Ascending aorta (tissue), 2 donors: Measurements from ENCODE around the gene SPTBN5. TPM values are rescaled to one million over a fixed set of nuclear protein-coding genes. Genes with fewer than 3 reads are reported as not detected.

ENCODE experiments used
- DNase-seq, 2 donors: peaks; one replicate each; pipeline ENCODE4 v3.0.0-alpha.2; 2019; ENCODE audit warnings: low spot score in 2 of 2
- H3K27ac ChIP-seq, 2 donors: fragments of 200-600 bp; sonication (generic); one replicate each; pipeline ENCODE4 v1.5.1; 2016 to 2017; ENCODE audit warnings: mild to moderate bottlenecking in 1 of 2
- H3K27me3 ChIP-seq: fragments of 200-600 bp; sonication (generic); one replicate; pipeline ENCODE4 v1.5.1; 2017
- H3K36me3 ChIP-seq, 2 donors: fragments of 200-600 bp; sonication (generic); one replicate each; pipeline ENCODE4 v1.5.1; 2016
- H3K4me1 ChIP-seq, 2 donors: fragments of 200-600 bp; sonication (generic); one replicate each; pipeline ENCODE4 v1.5.1; 2016 to 2017; ENCODE audit warnings: mild to moderate bottlenecking in 1 of 2
- H3K4me3 ChIP-seq, 2 donors: fragments of 200-600 bp; sonication (generic); one replicate each; pipeline ENCODE4 v1.5.1; 2016 to 2017; ENCODE audit warnings: mild to moderate bottlenecking in 1 of 2
- H3K9me3 ChIP-seq, 2 donors: fragments of 200-600 bp; sonication (generic); one replicate each; pipeline ENCODE4 v1.5.1; 2016
- intact Hi-C: fragments of 100-400 bp; cut with DNase I; formaldehyde crosslinking; loops from one replicate; pipeline ENCODE4 v1.15.1; 2023
- total RNA-seq: library from RNA; depleted of rRNA; stranded (reverse); fragments of >200 nt; gene quantifications from one replicate; pipeline ENCODE4 v1.1.0, GENCODE V29; 2016
- TF ChIP-seq, protein P1 (sequence below), 3 experiments: fragments of 200-600 bp in 2 of 3; fragments of 450-650 bp in 1 of 3; sonication (generic) in 2 of 3; IDR thresholded peaks; one replicate each; pipeline ENCODE4 v1.5.1; 2016 to 2019; ENCODE audit warnings: antibody characterized with exemption in 3 of 3, mild to moderate bottlenecking in 1 of 3, moderate library complexity in 1 of 3

Gene SPTBN5
- total RNA-seq, 1 donor from 2014 or later, result 1.5 TPM

GRCh38 chr15:41849204-41849603 lies 44.6 kb downstream of the SPTBN5 start:
- DNase-seq, result no peak

DNA sequence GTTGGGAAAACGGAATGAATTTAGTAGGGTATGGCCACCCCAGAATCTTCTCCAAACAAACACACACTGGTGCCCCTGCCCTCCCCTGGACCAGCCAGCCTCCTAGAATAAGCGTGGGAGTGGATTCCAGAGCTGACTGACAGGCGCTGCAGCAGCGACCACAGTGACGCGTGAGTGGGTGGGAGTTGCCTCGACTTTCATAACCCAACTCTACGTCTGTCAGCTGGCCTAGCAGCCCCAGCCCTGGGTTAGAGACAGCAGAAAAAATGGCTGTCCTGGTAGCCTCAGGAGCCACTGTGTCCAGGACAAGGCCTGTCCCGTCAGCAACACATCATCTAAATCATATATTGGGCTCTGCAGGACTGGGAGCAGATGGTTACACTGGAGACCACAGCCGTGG lies 45.2 kb downstream of the SPTBN5 start:
- H3K36me3 ChIP-seq, result peaks cover 28 to 41% of the 10 kb centered on the region in 2 donors
- intact Hi-C loops, result no loop called here
- no peaks in the 10 kb centered on the region for H3K9me3 ChIP-seq
- no peak overlapping the region for H3K4me3 ChIP-seq
- no peak overlapping the region for H3K27ac ChIP-seq
- no peaks in the 10 kb centered on the region for H3K4me1 ChIP-seq
- H3K27me3 ChIP-seq, result no peaks in the 10 kb centered on the region
- TF ChIP-seq, protein P1, sequence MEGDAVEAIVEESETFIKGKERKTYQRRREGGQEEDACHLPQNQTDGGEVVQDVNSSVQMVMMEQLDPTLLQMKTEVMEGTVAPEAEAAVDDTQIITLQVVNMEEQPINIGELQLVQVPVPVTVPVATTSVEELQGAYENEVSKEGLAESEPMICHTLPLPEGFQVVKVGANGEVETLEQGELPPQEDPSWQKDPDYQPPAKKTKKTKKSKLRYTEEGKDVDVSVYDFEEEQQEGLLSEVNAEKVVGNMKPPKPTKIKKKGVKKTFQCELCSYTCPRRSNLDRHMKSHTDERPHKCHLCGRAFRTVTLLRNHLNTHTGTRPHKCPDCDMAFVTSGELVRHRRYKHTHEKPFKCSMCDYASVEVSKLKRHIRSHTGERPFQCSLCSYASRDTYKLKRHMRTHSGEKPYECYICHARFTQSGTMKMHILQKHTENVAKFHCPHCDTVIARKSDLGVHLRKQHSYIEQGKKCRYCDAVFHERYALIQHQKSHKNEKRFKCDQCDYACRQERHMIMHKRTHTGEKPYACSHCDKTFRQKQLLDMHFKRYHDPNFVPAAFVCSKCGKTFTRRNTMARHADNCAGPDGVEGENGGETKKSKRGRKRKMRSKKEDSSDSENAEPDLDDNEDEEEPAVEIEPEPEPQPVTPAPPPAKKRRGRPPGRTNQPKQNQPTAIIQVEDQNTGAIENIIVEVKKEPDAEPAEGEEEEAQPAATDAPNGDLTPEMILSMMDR (IDR thresholded peaks at IDR 0.05), result no peak
- DNase-seq, result no peak

More at GRCh38 chr15:41849204-41849603, 44.6 kb downstream of the SPTBN5 start:
- Histone ChIP-seq H3K36me3 (peaks cover 28 to 40% of the 10 kb centered on the region in 2 donors), H3K27ac (no peak overlapping the region), H3K4me1 (no peaks in the 10 kb centered on the region), H3K9me3 (no peaks in the 10 kb centered on the region), H3K4me3 (no peak overlapping the region), H3K27me3 (no peaks in the 10 kb centered on the region)
- TF ChIP-seq, protein P1 (IDR thresholded peaks at IDR 0.05), result no peak
- intact Hi-C loops, result no loop called here

GRCh38 chr15:41847981-41848380 lies 45.9 kb downstream of the SPTBN5 start:
- TF ChIP-seq, protein P1 (IDR thresholded peaks at IDR 0.05), result no peak
- no peak overlapping the region for H3K27ac ChIP-seq
- H3K4me3 ChIP-seq, result no peak overlapping the region
- peaks cover 28 to 47% of the 10 kb centered on the region in 2 donors for H3K36me3 ChIP-seq
- no peaks in the 10 kb centered on the region for H3K9me3 ChIP-seq
- no peaks in the 10 kb centered on the region for H3K4me1 ChIP-seq
- no peaks in the 10 kb centered on the region for H3K27me3 ChIP-seq
- DNase-seq, result no peak
- intact Hi-C loops, result no loop called here

DNA sequence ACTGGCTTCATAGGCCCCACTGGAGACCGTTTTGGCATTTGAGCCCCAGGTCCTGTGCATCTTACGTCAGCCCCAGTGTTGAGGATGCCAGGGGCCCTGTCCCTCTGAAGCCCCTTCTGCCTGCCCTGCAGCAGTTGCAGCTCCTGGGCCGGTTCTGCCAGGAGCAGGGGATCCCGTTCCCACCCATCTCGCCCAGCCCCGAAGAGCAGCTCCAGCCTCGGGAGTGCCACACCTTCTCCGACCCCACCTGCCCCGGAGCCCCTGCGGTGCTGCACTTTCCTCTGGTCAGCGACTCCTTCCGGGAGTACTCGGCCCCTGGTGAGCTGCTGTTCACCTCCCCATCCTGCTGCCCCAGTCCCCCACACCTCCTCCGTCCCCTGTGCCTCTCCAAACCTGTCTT lies 46.6 kb downstream of the SPTBN5 start:
- Histone ChIP-seq H3K4me1 (no peaks in the 10 kb centered on the region), H3K4me3 (no peak overlapping the region), H3K27ac (no peak overlapping the region), H3K27me3 (no peaks in the 10 kb centered on the region), H3K36me3 (peaks cover 29 to 51% of the 10 kb centered on the region in 2 donors), H3K9me3 (no peaks in the 10 kb centered on the region)
- TF ChIP-seq, protein P1 (IDR thresholded peaks at IDR 0.05), result no peak
- intact Hi-C loops, result no loop called here
- DNase-seq, result no peak

DNA sequence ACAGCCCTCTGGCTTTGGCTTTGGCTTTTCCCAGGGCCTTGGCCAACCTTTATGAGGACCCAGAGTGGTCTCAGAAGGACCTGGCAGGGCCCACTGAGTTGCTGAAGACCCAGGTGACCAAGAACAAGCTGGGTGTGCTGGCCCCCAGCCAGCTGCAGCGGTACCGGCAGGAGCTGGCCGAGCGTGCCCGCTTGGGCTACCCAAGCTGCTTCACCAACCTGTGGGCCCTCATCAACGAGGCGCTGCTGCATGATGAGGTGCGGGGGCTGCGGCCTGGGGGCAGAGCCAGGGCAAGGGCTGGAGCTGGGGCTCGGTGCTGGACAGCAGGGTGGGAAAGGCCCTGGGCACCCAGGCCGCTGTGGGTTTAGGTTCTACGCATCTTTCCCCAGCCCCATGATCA lies 49.0 kb downstream of the SPTBN5 start:
- Histone ChIP-seq H3K9me3 (no peaks in the 10 kb centered on the region), H3K36me3 (peaks cover 41 to 71% of the 10 kb centered on the region in 2 donors), H3K4me1 (no peaks in the 10 kb centered on the region), H3K4me3 (no peak overlapping the region), H3K27me3 (no peaks in the 10 kb centered on the region), H3K27ac (no peak overlapping the region)
- no peak for DNase-seq
- intact Hi-C loops, result no loop called here
- TF ChIP-seq, protein P1 (IDR thresholded peaks at IDR 0.05), result no peak

- intact Hi-C loops, result no loop called here
- no peaks in the 10 kb centered on the region for H3K4me1 ChIP-seq
- H3K27me3 ChIP-seq, result no peaks in the 10 kb centered on the region
- H3K9me3 ChIP-seq, result no peaks in the 10 kb centered on the region
- TF ChIP-seq, protein P1 (IDR thresholded peaks at IDR 0.05), result no peak
- H3K36me3 ChIP-seq, result peaks cover 41 to 71% of the 10 kb centered on the region in 2 donors
- no peak for DNase-seq
- no peak overlapping the region for H3K4me3 ChIP-seq
- no peak overlapping the region for H3K27ac ChIP-seq
Measured at GRCh38 chr15:41843571-41843970, 50.3 kb downstream of the SPTBN5 start.
